Peyer's patch (tissue), 4 donors: ENCODE data around the gene ZBTB42. TPM values are rescaled to one million over a fixed set of nuclear protein-coding genes. Genes with fewer than 3 reads are reported as not detected.
A peak's percentile ranks its signal among the peaks of the same experiment; 100 is the strongest.

Experiments
- DNase-seq, 3 donors: peaks; one replicate each; pipeline ENCODE4 v3.0.0-alpha.2; 2017 to 2019
- H3K27ac ChIP-seq, 4 donors: fragments of 200-600 bp; sonication (generic); one replicate each; pipeline ENCODE4 v1.5.1; 2016 to 2019
- H3K27me3 ChIP-seq, 2 donors: fragments of 200-600 bp; sonication (generic); one replicate each; pipeline ENCODE4 v1.5.1; 2019
- H3K36me3 ChIP-seq, 3 donors: fragments of 200-600 bp; sonication (generic); one replicate each; pipeline ENCODE4 v1.5.1; 2016 to 2019
- H3K4me1 ChIP-seq, 4 donors: fragments of 200-600 bp; sonication (generic); one replicate each; pipeline ENCODE4 v1.5.1; 2016 to 2019
- H3K4me3 ChIP-seq, 4 donors: fragments of 200-600 bp; sonication (generic); 1 replicate in 3 of 4; 2 replicates in 1 of 4; pipeline ENCODE4 v1.5.1; 2016 to 2019; ENCODE audit warnings: mild to moderate bottlenecking in 1 of 4
- H3K9me3 ChIP-seq, 4 donors: fragments of 200-600 bp; sonication (generic); one replicate each; pipeline ENCODE4 v1.5.1; 2016 to 2019; ENCODE audit warnings: mild to moderate bottlenecking in 1 of 4
- POLR2A ChIP-seq, 2 donors: fragments of 450-650 bp; IDR thresholded peaks; one replicate each; pipeline ENCODE4 v1.5.1; 2017; ENCODE audit warnings: antibody characterized with exemption in 2 of 2, mild to moderate bottlenecking in 2 of 2, moderate library complexity in 2 of 2
- total RNA-seq, 4 donors: library from RNA; depleted of rRNA; stranded (reverse); fragments of >200 nt; gene quantifications; one replicate each; pipeline ENCODE4 v1.1.0, GENCODE V29; 2016
- TF ChIP-seq, protein P1 (sequence below), 6 experiments: fragments of 450-650 bp in 4 of 6; fragments of 200-600 bp in 2 of 6; sonication (generic) in 1 of 6; IDR thresholded peaks; one replicate each; pipeline ENCODE4 v1.5.1; 2017 to 2019; ENCODE audit warnings: antibody characterized with exemption in 6 of 6, mild to moderate bottlenecking in 3 of 6, moderate library complexity in 1 of 6

Gene ZBTB42
- total RNA-seq, 4 donors from 2014 or later: 2.5 to 14.7 (median 10.9) TPM

DNA sequence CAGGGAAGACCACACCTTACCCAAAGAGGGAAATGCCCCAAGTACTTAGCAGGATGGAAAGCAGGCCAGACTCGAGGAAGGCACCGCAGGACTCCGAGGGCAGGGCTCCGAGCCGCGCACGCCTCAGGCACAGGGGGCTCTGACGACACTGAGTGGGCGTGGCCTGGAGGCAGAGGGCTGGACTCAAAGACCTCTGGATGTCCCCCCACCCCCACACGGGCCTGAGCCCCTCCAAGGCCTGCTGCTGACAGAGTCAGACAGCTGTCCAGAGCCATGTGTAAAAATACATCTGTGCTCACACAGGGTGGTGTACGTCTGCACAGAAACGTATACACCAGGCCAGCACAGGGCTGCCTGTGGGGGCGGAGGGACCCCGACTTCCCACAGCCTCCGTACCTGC is 6.8 kb upstream of the ZBTB42 start:
- Histone ChIP-seq H3K9me3 (no peaks in the 10 kb centered on the region), H3K4me1 (peaks cover 0 to 54% (median 22%) of the 10 kb centered on the region in 4 donors), H3K4me3 (peak overlapping the region; percentile 69 to 96 (median 84)), H3K36me3 (peaks cover 0 to 35% (median 0%) of the 10 kb centered on the region in 3 donors), H3K27ac (peak overlapping the region in 1 of 4 donors; percentile 35), H3K27me3 (no peaks in the 10 kb centered on the region)
- peak in 2 of 3 donors; percentile 41 to 72 for DNase-seq
- TF ChIP-seq, protein P1, sequence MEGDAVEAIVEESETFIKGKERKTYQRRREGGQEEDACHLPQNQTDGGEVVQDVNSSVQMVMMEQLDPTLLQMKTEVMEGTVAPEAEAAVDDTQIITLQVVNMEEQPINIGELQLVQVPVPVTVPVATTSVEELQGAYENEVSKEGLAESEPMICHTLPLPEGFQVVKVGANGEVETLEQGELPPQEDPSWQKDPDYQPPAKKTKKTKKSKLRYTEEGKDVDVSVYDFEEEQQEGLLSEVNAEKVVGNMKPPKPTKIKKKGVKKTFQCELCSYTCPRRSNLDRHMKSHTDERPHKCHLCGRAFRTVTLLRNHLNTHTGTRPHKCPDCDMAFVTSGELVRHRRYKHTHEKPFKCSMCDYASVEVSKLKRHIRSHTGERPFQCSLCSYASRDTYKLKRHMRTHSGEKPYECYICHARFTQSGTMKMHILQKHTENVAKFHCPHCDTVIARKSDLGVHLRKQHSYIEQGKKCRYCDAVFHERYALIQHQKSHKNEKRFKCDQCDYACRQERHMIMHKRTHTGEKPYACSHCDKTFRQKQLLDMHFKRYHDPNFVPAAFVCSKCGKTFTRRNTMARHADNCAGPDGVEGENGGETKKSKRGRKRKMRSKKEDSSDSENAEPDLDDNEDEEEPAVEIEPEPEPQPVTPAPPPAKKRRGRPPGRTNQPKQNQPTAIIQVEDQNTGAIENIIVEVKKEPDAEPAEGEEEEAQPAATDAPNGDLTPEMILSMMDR (IDR thresholded peaks at IDR 0.05): no peak
- no peak for TF ChIP-seq POLR2A (IDR thresholded peaks at IDR 0.05)

DNA sequence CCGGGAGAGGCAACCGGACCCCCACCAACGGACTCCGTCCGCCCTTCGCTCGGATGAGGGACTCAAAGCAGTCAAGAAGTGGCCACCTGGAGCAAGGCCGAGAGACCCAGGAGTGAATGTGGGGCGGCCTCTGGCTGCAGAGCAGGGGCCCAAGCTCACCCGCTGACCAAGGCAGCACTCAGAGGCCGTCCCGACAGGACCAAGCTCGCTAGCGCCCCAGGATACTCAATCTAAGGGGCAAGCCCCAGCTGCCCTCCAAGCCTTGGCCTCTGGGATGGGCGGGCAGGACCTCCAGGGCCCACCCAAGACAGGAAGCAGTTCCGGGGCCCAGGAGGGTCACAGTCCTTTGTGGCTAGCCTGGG is 6.3 kb upstream of the ZBTB42 start:
- H3K36me3 ChIP-seq: peaks cover 0 to 30% (median 0%) of the 10 kb centered on the region in 3 donors
- H3K27me3 ChIP-seq: no peaks in the 10 kb centered on the region
- DNase-seq: peak in 1 of 3 donors; percentile 57
- no peaks in the 10 kb centered on the region for H3K9me3 ChIP-seq
- peaks cover 0 to 60% (median 22%) of the 10 kb centered on the region in 4 donors for H3K4me1 ChIP-seq
- H3K4me3 ChIP-seq: peak overlapping the region; percentile 69 to 96 (median 84)
- peak overlapping the region; percentile 62 to 91 (median 76) for H3K27ac ChIP-seq
- TF ChIP-seq, protein P1 (IDR thresholded peaks at IDR 0.05): no peak
- TF ChIP-seq POLR2A (IDR thresholded peaks at IDR 0.05): no peak

DNA sequence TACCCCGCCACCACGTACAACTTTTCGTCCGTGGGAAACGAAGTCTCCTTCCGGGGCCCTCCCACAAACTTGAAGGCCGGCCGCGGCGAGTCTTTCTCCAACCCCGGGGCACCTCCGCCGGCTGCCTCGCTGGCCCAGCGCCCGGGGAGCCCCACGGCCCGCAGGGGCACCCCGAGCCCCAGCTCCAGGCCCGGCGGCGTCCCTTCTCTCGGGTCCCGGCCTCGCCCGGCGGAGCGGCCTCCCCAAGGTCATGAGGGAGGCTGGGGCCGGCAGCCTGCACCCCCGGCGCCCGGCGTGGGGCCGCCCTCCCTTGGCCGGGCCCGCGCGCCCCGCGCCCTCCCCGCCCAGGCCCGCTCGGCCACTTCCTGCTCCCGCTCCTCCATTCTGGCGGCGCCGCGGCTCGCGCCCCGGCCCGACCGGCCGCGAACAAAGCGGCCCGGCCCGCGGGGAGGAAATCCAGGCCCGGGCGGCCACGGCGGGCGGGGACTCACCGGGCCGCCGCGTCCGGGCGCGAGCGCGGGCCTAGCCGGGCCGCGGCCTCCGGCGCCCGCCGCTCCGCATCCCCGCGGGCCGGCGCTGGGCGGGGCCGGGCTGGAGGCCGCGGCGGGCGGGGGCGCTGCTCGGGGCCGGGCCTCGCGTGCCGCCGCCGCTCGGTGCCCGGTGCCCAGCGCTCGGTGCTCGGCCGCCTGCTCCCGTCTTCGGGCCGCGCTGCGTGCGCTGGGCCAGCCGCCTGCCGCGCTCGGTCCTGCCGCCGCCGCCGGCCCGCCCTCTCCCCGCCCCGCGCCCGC is 5.7 kb upstream of the ZBTB42 start, which contains the start of gene AKT1:
TSS of gene AKT1 (minus strand) at position 756 of the 788 bp plus-strand sequence. CDS start 3,105 bp downstream, outside the sequence.
- H3K4me3 ChIP-seq: peak within 1 kb of the TSS; percentile 69 to 96 (median 84)
- peaks cover 0 to 65% (median 24%) of the 10 kb centered on the region in 4 donors for H3K4me1 ChIP-seq
- peak in 2 of 3 donors; percentile 65 to 69 for DNase-seq
- H3K36me3 ChIP-seq: peaks cover 0 to 24% (median 0%) of the 10 kb centered on the region in 3 donors
- peak within 1 kb of the TSS; percentile 82 to 91 (median 84) for H3K27ac ChIP-seq
- no peaks in the 10 kb centered on the region for H3K9me3 ChIP-seq
- H3K27me3 ChIP-seq: no peaks in the 10 kb centered on the region
- TF ChIP-seq POLR2A (IDR thresholded peaks at IDR 0.05): no peak
- TF ChIP-seq, protein P1 (IDR thresholded peaks at IDR 0.05): no peak

DNA sequence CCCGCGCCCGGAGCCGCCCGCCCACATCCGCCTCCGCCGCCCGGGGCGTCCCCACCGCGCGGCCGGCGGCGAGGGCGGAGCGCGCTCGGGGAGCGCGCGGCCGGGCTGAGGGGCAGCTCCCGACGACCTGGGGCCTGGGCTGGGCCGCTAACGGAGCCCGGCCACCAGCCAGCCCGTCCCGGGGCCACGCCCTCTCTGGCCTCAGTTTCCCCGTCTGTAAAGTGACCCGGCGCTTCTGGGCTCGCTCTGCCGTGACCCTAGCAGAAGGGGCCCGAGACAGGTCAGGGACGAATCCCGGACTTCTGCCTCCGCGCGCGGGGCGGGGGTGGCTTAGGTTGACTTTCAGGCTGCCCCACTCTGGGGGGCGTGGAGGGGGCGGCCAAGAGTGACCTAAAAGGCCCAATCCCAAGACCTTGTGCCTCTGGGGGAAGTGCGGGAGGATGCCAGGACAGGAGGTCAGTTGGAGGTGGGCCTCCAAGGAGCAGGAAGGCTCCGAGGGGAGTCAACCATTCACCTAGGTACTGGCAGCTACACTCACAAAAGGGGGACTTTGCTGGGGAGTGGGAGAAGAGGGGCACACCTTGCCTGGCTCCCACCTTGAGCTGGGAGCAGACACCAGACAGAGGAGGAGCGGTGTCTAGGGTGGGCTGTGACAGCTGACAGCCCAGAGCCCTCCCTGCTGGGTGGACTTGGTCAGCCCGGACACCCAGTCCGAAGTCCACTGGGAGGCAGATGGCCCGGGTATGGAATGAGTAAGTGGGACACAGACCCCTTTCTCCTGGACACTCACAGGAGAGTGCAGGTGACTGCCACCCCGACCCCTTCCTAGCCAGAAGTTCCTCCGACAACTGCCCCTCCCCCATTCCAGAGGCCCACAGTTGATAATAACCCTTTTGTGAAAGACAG is 4.9 kb upstream of the ZBTB42 start:
- H3K4me3 ChIP-seq: peak overlapping the region; percentile 47 to 96 (median 58)
- H3K4me1 ChIP-seq: peaks cover 0 to 66% (median 24%) of the 10 kb centered on the region in 4 donors

DNA sequence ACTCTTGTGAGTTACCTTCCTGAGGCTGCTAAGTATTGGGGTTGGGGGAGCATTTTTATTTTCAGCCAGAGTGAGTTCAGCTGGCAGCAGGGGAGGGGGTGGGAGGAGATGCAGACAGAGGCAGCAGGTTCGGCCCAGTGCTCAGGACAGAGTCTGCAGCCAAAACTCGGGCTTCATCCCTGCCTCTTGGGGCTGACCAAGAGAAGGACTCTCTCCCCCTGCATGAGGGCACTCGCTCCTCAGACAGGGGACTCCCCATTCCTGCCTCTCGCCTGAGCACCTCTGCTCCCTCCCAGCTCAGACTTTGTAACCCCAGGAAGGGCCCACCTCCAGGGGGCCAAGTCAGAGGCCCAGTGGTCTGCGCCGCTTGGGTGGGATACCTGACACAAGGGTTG is 4.2 kb upstream of the ZBTB42 start:
- no peak overlapping the region for H3K4me3 ChIP-seq
- DNase-seq: no peak

More for the DNA sequence above, 4.9 kb upstream of the ZBTB42 start:
- Histone ChIP-seq H3K9me3 (no peaks in the 10 kb centered on the region), H3K36me3 (peaks cover 0 to 16% (median 0%) of the 10 kb centered on the region in 3 donors), H3K27me3 (no peaks in the 10 kb centered on the region), H3K27ac (peak overlapping the region; percentile 82 to 91 (median 84))
- peak; percentile 40 to 85 (median 69) for DNase-seq
- peak; percentile 53 to 57 for TF ChIP-seq POLR2A (IDR thresholded peaks at IDR 0.05)
- TF ChIP-seq, protein P1 (IDR thresholded peaks at IDR 0.05): no peak

More for the DNA sequence above, 4.2 kb upstream of the ZBTB42 start:
- Histone ChIP-seq H3K9me3 (no peaks in the 10 kb centered on the region), H3K36me3 (peaks cover 0 to 9% (median 0%) of the 10 kb centered on the region in 3 donors), H3K27me3 (no peaks in the 10 kb centered on the region), H3K4me1 (peaks cover 3 to 72% (median 29%) of the 10 kb centered on the region in 4 donors), H3K27ac (peak overlapping the region in 3 of 4 donors; percentile 71 to 85 (median 83))
- TF ChIP-seq, protein P1 (IDR thresholded peaks at IDR 0.05): no peak
- no peak for TF ChIP-seq POLR2A (IDR thresholded peaks at IDR 0.05)
